Epithelial cell of esophagus (primary cell): ENCODE results near the gene DPT.
A peak's percentile ranks its signal among the peaks of the same experiment; 100 is the strongest.

ENCODE experiments used
- DNase-seq: peaks from one replicate; pipeline ENCODE4 v3.0.0; 2010; ENCODE audit warnings: low read depth
- H3K4me3 ChIP-seq: 2 replicates; pipeline ENCODE4 v1.5.1; 2011; ENCODE audit warnings: mild to moderate bottlenecking, low read length, control low read depth
- TF ChIP-seq, protein P1 (sequence below): IDR thresholded peaks from 2 replicates; pipeline ENCODE4 v1.5.1; 2011; ENCODE audit warnings: low read depth, mild to moderate bottlenecking, low read length, control low read depth, inconsistent platforms; ENCODE audit not compliant: insufficient read depth; ENCODE audit errors: missing control alignments

The DPT gene

DNA sequence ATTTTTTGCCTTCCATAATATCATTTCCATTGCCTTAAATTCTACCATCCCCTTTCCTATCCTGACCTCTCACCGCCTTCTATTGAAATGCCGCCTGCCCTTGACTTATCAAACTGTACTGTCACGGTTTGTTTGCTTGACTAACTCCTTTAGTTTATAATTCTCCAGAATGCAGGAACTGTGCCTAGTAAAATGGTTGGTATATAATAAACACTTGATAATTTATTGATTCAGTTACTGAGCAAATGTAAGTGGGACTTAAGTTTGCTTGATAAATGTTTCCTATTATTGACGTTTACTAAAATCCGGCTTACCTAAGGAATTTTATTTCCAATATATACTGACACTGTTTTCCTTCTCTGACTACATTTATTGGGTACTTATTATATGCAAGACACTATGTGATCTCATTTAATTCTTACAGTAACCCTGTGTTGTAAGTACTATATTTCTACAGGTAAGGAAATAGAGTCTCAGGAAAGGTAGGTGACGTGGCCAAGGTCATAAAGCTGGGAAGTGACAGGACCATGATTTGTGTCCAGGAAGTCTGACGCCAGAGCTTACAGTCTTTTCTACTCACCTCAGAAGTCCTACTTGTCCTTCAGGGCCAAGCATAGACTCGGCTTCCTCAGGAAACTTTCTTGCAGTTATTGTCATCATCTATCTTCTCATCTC is 35.7 kb downstream of the DPT start:
- TF ChIP-seq, protein P1, sequence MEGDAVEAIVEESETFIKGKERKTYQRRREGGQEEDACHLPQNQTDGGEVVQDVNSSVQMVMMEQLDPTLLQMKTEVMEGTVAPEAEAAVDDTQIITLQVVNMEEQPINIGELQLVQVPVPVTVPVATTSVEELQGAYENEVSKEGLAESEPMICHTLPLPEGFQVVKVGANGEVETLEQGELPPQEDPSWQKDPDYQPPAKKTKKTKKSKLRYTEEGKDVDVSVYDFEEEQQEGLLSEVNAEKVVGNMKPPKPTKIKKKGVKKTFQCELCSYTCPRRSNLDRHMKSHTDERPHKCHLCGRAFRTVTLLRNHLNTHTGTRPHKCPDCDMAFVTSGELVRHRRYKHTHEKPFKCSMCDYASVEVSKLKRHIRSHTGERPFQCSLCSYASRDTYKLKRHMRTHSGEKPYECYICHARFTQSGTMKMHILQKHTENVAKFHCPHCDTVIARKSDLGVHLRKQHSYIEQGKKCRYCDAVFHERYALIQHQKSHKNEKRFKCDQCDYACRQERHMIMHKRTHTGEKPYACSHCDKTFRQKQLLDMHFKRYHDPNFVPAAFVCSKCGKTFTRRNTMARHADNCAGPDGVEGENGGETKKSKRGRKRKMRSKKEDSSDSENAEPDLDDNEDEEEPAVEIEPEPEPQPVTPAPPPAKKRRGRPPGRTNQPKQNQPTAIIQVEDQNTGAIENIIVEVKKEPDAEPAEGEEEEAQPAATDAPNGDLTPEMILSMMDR, result no peak
- no peak for DNase-seq
- H3K4me3 ChIP-seq, result no peak overlapping the region

DNA sequence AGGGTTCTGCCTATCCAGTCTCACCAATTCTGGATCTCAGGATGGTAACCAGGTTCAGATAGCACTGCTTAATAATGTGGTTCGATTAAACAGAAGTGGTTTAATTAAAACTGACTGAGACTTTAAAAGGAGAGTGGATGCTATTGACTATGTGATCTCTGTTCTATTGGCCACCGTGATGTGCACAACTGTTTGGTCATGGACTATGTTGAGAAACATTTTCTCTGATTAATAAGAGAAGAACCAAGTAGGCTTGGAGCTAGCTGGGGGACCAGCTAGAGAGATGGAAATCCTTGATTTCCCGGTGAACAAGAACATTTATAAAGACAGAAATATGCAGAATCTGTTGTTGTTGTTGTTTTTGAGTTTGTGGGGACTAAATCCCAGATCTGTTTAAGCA is 36.5 kb downstream of the DPT start:
- TF ChIP-seq, protein P1, result no peak
- DNase-seq, result no peak
- no peak overlapping the region for H3K4me3 ChIP-seq

DNA sequence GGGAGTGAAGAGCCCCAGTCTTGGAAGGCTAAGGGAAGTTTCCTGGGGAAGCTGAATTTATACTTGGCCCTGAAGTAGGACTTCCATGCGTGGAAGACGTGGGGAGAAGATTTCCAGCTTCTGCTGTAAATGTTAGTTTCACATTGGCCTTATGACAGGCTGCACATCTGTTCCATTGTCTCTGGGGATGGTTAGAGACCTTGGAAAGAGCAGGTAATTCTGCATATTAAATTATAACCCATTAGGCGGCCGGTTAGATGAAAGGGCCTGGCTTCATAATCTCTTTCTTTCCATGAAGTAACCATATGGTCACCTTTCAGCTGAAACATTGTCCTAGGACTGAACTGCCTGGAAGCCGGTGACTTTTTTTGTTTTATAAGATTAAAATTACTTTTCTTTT is 37.5 kb downstream of the DPT start:
- DNase-seq, result no peak
- TF ChIP-seq, protein P1, result no peak
- no peak overlapping the region for H3K4me3 ChIP-seq

DNA sequence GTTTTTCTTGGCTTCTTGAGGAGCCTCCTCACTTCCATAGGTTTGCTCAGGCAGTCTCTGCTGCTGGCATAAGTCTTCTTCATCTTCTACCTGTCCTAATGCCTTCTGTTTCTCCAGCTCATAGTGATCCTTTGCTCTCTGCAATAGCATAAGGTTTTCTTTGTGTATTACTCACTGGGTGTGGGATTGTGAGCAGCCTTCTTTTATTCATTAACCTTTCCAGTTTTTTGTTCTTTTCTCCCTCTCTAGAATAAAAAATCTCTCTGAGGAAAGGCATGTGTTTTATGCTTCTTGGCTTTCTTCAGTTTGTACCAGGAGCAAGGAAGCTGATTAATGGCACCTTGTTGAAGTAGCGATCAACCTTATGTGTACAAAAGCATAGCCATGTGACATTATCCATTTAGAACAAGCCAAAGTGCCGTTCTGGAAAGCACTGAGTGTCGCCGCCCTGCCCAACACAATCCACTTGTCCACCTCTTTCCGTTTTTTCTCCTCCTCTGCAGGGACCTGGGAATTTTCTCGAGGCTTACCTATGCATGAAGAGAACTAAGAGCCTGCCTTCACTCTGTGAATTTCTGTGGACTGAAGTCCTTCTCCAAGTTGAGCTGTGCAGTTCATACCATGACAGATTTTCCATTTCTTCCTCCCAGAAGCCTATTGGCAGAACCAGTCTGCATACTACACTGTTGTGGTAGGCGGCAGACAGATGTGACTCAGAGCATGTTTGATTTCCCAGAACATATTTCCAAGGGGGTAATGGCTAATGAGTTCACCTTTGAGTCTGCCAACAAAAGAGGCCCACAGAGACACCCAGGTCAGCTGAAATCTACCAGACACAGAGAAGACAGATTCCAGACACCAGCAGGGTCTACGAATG is 39.0 kb downstream of the DPT start:
- DNase-seq, result peak; percentile 75
- no peak overlapping the region for H3K4me3 ChIP-seq

DNA sequence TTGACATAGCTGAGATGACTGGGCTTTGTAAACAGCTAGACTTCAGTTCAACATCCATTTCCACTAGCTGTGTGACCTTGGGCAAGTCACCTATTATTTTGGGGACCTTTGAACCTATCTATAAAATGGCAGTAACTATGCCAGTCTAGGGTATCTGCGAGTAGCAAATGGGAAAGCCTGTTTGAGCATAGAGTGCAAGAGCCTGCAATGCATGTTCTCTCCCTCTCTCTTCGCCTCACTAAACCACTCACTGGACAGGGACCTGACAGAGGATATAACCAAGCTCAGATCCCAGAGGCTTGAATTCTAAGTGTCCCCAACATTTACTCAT is 39.7 kb downstream of the DPT start:
- TF ChIP-seq, protein P1, result no peak
- H3K4me3 ChIP-seq, result no peak overlapping the region
- no peak for DNase-seq

More for the DNA sequence above, 39.0 kb downstream of the DPT start:
- TF ChIP-seq, protein P1, result no peak

DNA sequence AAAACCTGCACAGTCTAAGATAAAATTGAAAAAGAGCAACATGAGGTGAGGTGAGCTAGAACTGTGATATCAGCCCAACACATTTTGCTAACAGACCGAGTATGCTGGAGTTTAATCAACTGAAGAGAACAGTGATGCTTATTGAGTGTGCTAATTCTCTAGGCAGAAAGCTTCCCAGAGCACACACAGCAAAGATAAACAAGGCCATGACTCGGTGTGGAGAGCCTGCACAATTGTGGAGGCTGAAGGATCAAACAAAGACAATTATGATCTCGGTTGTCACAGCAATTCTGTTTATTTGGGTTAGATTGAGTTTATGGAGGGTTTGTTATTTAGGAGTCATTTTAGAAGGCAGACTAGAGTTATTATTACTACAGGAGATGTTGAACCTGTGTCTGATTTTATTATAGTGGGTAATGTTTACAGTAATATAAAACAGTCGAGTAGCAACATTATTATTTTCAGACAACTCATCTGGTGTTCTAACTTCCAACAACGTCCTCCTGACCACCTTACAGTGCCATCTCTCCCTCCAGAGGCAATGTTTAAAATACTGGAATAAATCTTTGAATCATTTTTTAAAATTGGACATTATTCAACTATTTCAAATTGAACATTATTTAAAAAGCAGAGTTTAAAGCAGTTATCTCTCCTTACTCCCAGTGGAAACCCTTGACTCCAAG is 40.2 kb downstream of the DPT start:
- no peak for DNase-seq
- no peak overlapping the region for H3K4me3 ChIP-seq
- TF ChIP-seq, protein P1, result no peak
